ENCODE data around the gene LCK.
A peak's percentile ranks its signal among the peaks of the same experiment; 100 is the strongest.

Gene LCK

GRCh38 chr1:32250893-32251716 is at the start of gene LCK:
TSS of gene LCK (plus strand) at chr1:32251265. CDS start at chr1:32274330, 23,065 bp downstream.
- DNase-seq (ENCODE audit: low read depth in 2 of 2, low spot score in 1 of 2) = no peak

- no peak for DNase-seq (ENCODE audit: low read depth in 2 of 2, low spot score in 1 of 2)
Measured at GRCh38 chr1:32204943-32205361, 46.1 kb upstream of the LCK start.

DNA sequence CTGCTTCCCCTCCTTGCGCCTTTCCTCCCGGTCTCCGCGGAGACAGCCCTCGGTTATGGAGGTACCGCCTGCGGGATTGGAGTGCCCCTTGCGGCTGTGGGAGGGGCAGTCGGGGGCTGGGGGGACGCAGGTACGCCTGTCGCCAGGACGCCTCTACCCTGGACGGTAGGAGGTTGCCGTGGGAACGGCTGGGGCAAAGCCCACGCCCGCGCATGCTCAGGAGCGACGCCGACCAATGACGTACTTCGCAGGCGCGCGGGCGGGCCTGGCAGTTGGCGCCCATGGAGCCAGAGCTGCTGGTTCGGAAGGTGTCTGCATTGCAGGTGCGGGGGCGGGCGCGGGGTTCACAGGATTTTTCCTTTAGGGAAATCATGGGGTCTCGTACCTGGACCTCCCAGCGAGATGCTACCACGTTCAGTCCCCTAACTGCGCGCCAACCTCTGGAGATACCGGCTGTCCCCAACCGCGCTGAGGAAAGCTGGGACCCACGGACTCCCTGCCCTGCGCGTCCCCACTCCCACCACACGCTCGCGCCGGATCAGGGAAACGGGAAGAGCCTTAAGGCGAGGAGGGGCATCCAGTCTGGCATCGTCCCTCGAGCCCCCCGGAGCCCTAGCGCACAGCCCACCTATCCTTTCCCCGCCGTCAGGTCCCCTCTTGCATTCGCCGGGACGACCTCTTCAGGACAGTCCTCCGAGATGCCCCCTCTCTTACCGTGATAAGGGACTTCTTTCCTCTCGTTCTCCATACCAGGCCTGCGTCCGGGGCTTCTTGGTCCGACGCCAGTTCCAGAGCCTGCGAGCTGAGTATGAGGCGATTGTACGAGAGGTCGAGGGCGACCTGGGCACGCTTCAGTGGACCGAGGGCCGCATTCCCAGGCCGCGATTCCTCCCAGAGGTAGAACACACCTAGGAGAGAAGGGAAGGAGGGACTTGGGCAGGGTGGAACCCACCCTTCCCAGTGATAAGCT is 45.4 kb upstream of the LCK start, which contains the start of gene IQCC:
IQCC (plus strand) TSS at position 271 of the 970 bp plus-strand sequence; CDS start at position 282, 11 bp downstream.
- DNase-seq (ENCODE audit: low read depth in 2 of 2, low spot score in 1 of 2) = peak; percentile 47 to 67

GRCh38 chr1:32208469-32208868 is 42.6 kb upstream of the LCK start:
- no peak for DNase-seq (ENCODE audit: low read depth in 2 of 2, low spot score in 1 of 2)

- no peak for DNase-seq (ENCODE audit: low read depth in 2 of 2, low spot score in 1 of 2)
Measured at GRCh38 chr1:32208891-32209328, 42.2 kb upstream of the LCK start, which contains the start of gene DCDC2B. TSS of gene DCDC2B (plus strand) at chr1:32209089. CDS start at chr1:32209094, 5 bp downstream.

- no peak for DNase-seq (ENCODE audit: low read depth in 2 of 2, low spot score in 1 of 2)
Measured at GRCh38 chr1:32215629-32216480, 35.2 kb upstream of the LCK start.

DNA sequence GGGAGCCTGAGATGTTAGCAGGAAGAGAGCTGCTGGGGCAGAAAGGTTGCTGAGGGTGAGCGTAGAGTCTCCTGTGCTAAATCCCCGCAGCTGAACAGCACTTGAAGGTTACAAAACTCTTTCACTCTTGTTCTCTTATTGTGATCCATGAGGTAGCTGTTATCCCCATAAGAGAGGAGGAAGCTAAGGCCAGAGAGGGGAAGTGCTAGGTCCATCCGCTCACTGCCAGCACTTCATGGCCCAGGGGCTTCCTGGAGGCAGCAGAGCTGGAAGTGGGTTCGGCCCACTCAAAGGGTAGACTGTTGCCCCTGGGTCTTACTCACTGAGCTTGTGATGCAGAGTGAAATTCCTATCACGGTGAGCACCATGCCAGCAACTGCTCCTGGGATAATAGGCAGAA is 34.5 kb upstream of the LCK start:
- DNase-seq (ENCODE audit: low read depth in 2 of 2, low spot score in 1 of 2) = no peak

DNA sequence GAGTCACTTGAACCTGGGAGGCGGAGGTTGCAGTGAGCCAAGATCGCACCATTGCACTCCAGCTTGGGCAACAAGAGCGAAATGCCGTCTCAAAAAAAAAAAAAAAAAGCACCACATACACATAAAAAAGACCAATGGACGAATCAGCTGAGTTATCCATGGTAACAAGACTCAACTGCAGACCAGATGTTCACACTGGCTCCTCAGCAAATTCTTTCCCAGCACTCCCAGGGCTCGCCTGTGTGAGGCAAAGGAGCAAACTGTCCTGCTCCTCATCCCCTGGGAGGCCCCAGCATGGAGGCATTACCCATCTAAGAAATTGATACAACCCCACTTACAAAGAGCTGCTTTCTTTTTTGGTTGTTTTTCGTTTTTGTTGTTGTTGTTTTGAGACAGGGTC is 32.0 kb upstream of the LCK start:
- DNase-seq (ENCODE audit: low read depth in 2 of 2, low spot score in 1 of 2) = no peak

DNA sequence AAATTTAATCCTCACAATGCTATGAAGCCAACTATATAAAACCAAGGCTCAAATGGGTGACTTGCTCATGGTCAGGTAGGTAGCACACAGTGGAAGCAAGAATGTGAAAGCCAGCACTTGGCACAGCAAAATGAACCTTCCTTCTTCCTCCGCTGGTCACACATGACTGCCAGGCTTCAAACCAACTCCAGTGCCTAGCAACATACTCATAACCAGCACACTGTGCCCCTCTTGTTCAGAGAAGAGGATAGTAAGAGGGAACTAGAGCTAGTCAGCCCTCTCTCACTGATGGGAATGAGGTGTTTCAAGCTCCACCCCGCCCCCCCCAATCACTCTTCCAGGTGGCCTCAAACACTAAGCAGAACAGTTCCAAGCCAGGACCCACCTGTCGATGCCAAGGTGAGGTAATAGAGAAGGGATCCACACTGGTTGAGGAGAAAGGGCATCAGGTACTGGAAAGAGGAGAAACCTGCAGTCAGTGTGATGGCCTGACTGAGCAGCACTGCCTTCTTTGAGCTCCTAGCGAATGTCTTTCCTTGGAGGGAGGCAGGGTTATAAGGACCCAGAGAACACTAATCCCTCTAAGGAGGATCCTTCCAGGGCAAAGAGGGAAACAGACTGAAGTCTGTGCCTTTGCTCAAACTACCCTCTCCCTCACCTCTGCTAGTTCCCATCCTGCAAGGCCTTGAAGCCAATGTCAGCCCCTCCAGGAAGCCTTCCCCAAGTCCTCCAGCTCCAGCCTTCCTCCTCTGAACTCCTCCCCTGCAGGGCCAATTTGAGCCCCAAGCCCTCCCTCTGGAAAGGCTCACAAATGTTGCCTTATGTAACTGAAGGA is 30.1 kb upstream of the LCK start:
- DNase-seq (ENCODE audit: low read depth in 2 of 2, low spot score in 1 of 2) = no peak

DNA sequence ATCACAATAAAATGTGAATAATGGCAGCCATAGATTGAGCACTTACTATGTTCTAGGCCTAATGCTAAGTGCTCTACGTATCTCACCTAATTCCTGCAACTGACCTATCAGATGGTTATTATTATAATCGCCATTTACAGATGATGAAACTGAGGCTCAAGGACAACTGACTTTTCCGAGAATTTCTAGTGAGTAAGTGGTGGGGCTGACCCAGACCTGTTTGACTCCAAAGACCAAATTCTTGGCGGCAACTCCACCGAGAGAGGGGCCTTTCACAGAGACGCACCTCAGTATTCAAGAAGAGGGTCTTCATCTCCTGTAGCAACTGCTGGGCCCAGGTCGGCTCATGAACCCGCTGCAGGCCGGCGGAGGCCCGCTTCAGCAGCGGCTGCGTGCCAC is 29.5 kb upstream of the LCK start:
- no peak for DNase-seq (ENCODE audit: low read depth in 2 of 2, low spot score in 1 of 2)

DNA sequence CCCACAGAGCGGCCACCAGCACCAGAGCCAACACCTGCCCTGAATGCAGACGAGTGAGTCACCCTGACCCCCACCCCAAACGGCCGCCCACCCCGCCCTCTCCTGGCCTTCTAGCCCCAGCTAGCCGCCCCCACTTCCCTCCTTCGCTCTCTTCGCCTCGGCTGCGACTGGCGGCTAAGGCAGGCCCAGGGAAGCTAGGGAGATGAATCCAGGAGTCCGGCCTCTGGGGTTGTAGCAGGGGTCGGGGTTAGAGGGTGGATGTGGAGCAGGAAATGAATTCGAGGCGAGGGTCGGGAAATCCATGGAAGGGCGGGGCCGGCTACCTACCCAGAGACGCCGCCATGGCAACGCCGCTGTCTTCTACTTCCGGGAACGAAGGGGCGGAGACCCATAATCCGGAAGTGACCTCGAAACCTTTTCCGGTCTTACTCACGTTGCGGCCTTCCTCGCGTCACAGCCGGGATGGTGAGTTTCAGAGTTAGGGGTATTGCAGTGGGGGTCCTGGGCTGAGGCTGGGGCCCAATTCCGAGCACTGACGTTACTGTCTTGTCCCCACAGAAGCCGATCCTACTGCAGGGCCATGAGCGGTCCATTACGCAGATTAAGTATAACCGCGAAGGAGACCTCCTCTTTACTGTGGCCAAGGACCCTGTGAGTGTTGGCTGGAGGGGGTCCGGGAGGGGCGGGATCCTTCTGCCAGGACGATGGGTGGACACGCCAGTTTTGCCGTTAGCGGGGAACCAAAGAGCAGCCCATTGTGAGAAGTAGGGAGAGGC is 28.9 kb upstream of the LCK start, which contains the start of the genes EIF3I and TMEM234:
EIF3I (plus strand) TSS at position 428 of the 776 bp plus-strand sequence; CDS start at position 463, 35 bp downstream.
TMEM234 (minus strand) TSS at position 374 of the 776 bp plus-strand sequence; CDS start at position 343, 31 bp downstream.
- peak; percentile 75 to 86 for DNase-seq (ENCODE audit: low read depth in 2 of 2, low spot score in 1 of 2)

DNA sequence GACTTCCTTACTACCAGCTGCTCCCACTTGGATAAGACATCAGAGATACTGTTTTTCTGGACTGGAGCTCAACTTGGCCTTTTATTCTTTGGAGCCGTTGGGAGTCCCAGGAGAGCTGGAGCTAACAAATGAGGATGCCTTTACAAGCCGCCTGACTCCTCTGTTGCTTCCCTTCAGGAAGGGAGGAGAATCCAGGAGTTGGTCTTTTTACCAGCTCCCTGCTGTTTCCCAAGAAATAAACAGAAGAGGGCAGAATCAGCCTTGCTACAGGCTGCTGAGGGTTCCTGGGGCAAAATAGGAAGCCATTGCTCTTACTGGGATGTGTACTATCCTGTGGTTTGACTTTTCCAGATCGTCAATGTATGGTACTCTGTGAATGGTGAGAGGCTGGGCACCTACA is 27.4 kb upstream of the LCK start:
- DNase-seq (ENCODE audit: low read depth in 2 of 2, low spot score in 1 of 2) = no peak

DNA sequence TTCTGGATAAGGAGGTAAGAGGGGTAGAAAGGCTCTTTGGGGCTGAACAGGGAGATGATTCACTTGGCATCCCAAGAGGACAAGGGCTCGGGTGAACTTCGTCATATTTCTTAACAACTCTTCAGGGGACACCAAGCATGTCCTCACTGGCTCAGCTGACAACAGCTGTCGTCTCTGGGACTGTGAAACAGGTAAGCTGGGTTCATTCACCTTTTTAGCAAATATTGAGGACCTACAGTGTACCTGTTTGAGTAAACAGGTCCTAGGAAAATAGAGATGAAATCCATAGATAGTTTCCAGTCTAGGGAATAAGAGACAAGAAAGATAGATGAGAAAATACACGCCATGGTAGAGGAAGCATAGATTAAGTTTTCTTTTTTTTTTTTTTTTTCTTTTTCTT is 26.8 kb upstream of the LCK start:
- DNase-seq (ENCODE audit: low read depth in 2 of 2, low spot score in 1 of 2) = no peak

GRCh38 chr1:32228771-32229170 is 22.3 kb upstream of the LCK start:
- no peak for DNase-seq (ENCODE audit: low read depth in 2 of 2, low spot score in 1 of 2)

DNA sequence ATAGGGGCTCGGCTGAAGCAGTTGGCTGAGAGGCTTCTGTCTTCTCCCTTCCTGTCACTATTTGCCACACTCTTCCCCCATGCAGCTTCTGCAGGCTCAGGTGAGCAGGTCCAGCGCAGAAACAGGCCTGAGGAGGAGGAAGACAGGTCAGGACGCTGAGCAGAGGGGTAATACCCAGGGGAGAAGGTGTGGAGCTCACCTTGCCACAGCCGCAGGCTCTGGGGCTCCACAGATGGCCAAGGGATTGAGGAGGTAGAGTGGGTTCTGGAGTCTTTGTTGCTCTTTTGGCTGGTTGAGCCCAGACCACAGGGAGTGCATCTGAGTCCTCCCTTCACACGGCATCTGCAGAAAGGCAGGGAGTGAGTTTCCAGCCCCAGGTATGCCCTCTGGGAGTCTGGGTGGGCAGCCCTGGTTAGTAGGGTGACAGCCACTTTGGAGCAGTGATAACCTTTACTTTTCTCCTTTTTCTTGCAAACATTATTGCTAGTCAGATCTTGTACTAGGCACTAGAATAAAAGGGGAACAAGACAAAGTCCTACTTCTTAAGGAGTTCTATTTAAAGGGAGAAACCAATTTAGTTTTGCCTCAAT is 19.1 kb upstream of the LCK start:
- DNase-seq (ENCODE audit: low read depth in 2 of 2, low spot score in 1 of 2) = no peak

- no peak for DNase-seq (ENCODE audit: low read depth in 2 of 2, low spot score in 1 of 2)
Measured at GRCh38 chr1:32232558-32233304, 18.3 kb upstream of the LCK start.

DNA sequence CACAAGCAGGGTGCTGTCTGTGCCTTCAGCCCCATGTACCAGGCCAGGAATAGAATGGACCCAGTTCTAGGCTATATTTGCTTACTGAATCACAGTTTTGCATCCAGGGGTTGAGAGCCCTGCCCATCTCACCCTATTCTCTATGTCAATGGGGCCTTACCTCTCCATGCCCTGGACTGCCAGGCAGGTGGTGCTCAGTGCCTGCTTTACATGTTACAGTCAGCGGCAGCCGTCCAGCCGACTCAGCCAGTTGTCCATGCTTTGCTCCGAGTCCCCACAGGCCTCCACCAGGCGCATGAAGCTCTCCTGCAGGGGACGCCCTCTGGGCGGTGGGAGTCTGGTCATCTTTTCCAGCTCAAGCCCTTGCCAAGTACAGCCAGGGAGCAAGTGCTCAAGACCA is 16.3 kb upstream of the LCK start:
- DNase-seq (ENCODE audit: low read depth in 2 of 2, low spot score in 1 of 2) = no peak

GRCh38 chr1:32239337-32239736 is 11.7 kb upstream of the LCK start:
- no peak for DNase-seq (ENCODE audit: low read depth in 2 of 2, low spot score in 1 of 2)
